ENCODE results near the gene EFNA4. TPM values are rescaled to one million over a fixed set of nuclear protein-coding genes. Genes with fewer than 3 reads are reported as not detected.

Gene EFNA4
- total RNA-seq, 1 donor from 2014 or later, result 10.1 TPM

- H3K4me1 Mint-ChIP-seq (ENCODE audit: unreplicated experiment), result no peaks in the 10 kb centered on the region
- H3K27ac Mint-ChIP-seq (ENCODE audit: unreplicated experiment), result no peak within 1 kb of the TSS
- no peaks in the 10 kb centered on the region for H3K36me3 Mint-ChIP-seq (ENCODE audit: unreplicated experiment)
- no peaks in the 10 kb centered on the region for H3K27me3 Mint-ChIP-seq (ENCODE audit: unreplicated experiment)
- H3K9me3 Mint-ChIP-seq (ENCODE audit: unreplicated experiment), result no peaks in the 10 kb centered on the region
- no peak within 1 kb of the TSS for H3K4me3 Mint-ChIP-seq (ENCODE audit: unreplicated experiment)
- no peak for TF ChIP-seq CTCF (IDR thresholded peaks at IDR 0.05)
- no peak for DNase-seq (ENCODE audit: extremely low spot score, unreplicated experiment)
These were observed 30.0 kb upstream of the EFNA4 start, which contains the start of the genes DCST1 and DCST2 for GRCh38 chr1:155033524-155033923. TSS of gene DCST1 (plus strand) at chr1:155033824. CDS start at chr1:155034037, 213 bp downstream. TSS of gene DCST2 (minus strand) at chr1:155033781. CDS start at chr1:155033701, 80 bp downstream.

GRCh38 chr1:155034318-155035208 is 29.0 kb upstream of the EFNA4 start:
- H3K4me1 Mint-ChIP-seq (ENCODE audit: unreplicated experiment), result no peaks in the 10 kb centered on the region
- DNase-seq (ENCODE audit: extremely low spot score, unreplicated experiment), result no peak
- H3K27ac Mint-ChIP-seq (ENCODE audit: unreplicated experiment), result no peak overlapping the region
- H3K27me3 Mint-ChIP-seq (ENCODE audit: unreplicated experiment), result no peaks in the 10 kb centered on the region
- H3K36me3 Mint-ChIP-seq (ENCODE audit: unreplicated experiment), result no peaks in the 10 kb centered on the region
- H3K4me3 Mint-ChIP-seq (ENCODE audit: unreplicated experiment), result no peak overlapping the region
- H3K9me3 Mint-ChIP-seq (ENCODE audit: unreplicated experiment), result no peaks in the 10 kb centered on the region
- TF ChIP-seq CTCF (IDR thresholded peaks at IDR 0.05), result no peak

- Mint-ChIP-seq H3K27ac (ENCODE audit: unreplicated experiment) (no peak overlapping the region), H3K36me3 (ENCODE audit: unreplicated experiment) (no peaks in the 10 kb centered on the region), H3K9me3 (ENCODE audit: unreplicated experiment) (no peaks in the 10 kb centered on the region), H3K4me1 (ENCODE audit: unreplicated experiment) (no peaks in the 10 kb centered on the region), H3K27me3 (ENCODE audit: unreplicated experiment) (no peaks in the 10 kb centered on the region), H3K4me3 (ENCODE audit: unreplicated experiment) (no peak overlapping the region)
- no peak for DNase-seq (ENCODE audit: extremely low spot score, unreplicated experiment)
- TF ChIP-seq CTCF (IDR thresholded peaks at IDR 0.05), result no peak
These were observed 27.6 kb upstream of the EFNA4 start for GRCh38 chr1:155035936-155036335.

- Mint-ChIP-seq H3K4me3 (ENCODE audit: unreplicated experiment) (no peak overlapping the region), H3K9me3 (ENCODE audit: unreplicated experiment) (no peaks in the 10 kb centered on the region), H3K27me3 (ENCODE audit: unreplicated experiment) (no peaks in the 10 kb centered on the region), H3K4me1 (ENCODE audit: unreplicated experiment) (no peaks in the 10 kb centered on the region), H3K36me3 (ENCODE audit: unreplicated experiment) (no peaks in the 10 kb centered on the region), H3K27ac (ENCODE audit: unreplicated experiment) (no peak overlapping the region)
- no peak for TF ChIP-seq CTCF (IDR thresholded peaks at IDR 0.05)
- DNase-seq (ENCODE audit: extremely low spot score, unreplicated experiment), result no peak
These were observed 26.5 kb upstream of the EFNA4 start for GRCh38 chr1:155037043-155037442.

GRCh38 chr1:155037851-155038441 is 25.6 kb upstream of the EFNA4 start:
- TF ChIP-seq CTCF (IDR thresholded peaks at IDR 0.05), result no peak
- no peaks in the 10 kb centered on the region for H3K9me3 Mint-ChIP-seq (ENCODE audit: unreplicated experiment)
- H3K4me1 Mint-ChIP-seq (ENCODE audit: unreplicated experiment), result no peaks in the 10 kb centered on the region
- H3K27me3 Mint-ChIP-seq (ENCODE audit: unreplicated experiment), result no peaks in the 10 kb centered on the region
- H3K27ac Mint-ChIP-seq (ENCODE audit: unreplicated experiment), result no peak overlapping the region
- no peak overlapping the region for H3K4me3 Mint-ChIP-seq (ENCODE audit: unreplicated experiment)
- no peak for DNase-seq (ENCODE audit: extremely low spot score, unreplicated experiment)
- no peaks in the 10 kb centered on the region for H3K36me3 Mint-ChIP-seq (ENCODE audit: unreplicated experiment)
